Activated CD4-positive, alpha-beta T cell treated with anti-CD3 and anti-CD28 coated beads, Interleukin-2, amount 10 ng/mL, durations not matched to agents 7 days and 5 days (primary cell): ENCODE data around the gene KCNMA1. TPM values are rescaled to one million over a fixed set of nuclear protein-coding genes. Genes with fewer than 3 reads are reported as not detected.

Source experiments
- CTCF ChIA-PET: fragments of 350-600 bp; sonication (Branson Sonifier 250); formaldehyde crosslinking; loops from one replicate; lab custom pipeline; 2021; ENCODE audit warnings: antibody characterized with exemption; lab: Charles Lee
- POLR2A ChIA-PET: fragments of 350-600 bp; sonication (Branson Sonifier 250); formaldehyde crosslinking; loops from one replicate; lab custom pipeline; 2021; ENCODE audit warnings: antibody characterized with exemption; lab: Charles Lee
- DNase-seq: peaks from one replicate; pipeline ENCODE4 v3.0.0-alpha.2; 2020
- H3K27ac Mint-ChIP-seq: one replicate; pipeline ENCODE4 v1.8.0; 2021; ENCODE audit warnings: mild to moderate bottlenecking, moderate library complexity, mixed read lengths
- H3K27me3 Mint-ChIP-seq: one replicate; pipeline ENCODE4 v1.8.0; 2021; ENCODE audit warnings: mixed read lengths
- H3K36me3 Mint-ChIP-seq: one replicate; pipeline ENCODE4 v1.8.0; 2021; ENCODE audit warnings: low read depth, mixed read lengths
- H3K4me1 Mint-ChIP-seq: one replicate; pipeline ENCODE4 v1.8.0; 2021; ENCODE audit warnings: mixed read lengths
- H3K4me3 Mint-ChIP-seq: one replicate; pipeline ENCODE4 v1.8.0; 2021; ENCODE audit warnings: mild to moderate bottlenecking, moderate library complexity, mixed read lengths
- H3K9me3 Mint-ChIP-seq: one replicate; pipeline ENCODE4 v1.8.0; 2021; ENCODE audit warnings: mixed read lengths
- total RNA-seq, 2 experiments: library from RNA; stranded (reverse); gene quantifications; one replicate each; pipeline ENCODE4 v1.2.3, GENCODE V29; 2021

Gene KCNMA1
- total RNA-seq, 2 experiments from 2014 or later: not detected

DNA sequence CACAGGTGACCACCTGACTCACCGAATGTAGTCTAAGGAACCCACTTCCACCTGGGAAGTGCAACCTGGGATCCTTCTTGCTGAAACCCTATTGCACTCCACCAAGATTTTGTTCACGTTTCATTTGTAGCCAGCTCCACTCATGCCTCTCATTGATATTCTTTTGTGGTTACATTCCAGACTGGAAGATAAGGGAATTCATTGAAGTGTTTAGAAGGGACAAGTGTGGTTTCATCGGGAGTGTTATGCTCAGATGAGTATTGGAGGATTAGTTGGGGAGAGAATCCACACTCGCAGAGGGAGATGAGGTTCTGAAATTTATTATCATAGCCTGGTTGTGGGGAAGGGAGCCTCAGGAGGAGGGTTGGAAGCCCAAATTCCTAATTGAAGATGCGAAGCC, 320.4 kb downstream of the KCNMA1 start:
- CTCF ChIA-PET: no interaction called here
- DNase-seq: no peak
- no peaks in the 10 kb centered on the region for H3K4me1 Mint-ChIP-seq
- no peaks in the 10 kb centered on the region for H3K27me3 Mint-ChIP-seq
- POLR2A ChIA-PET: no interaction called here
- no peaks in the 10 kb centered on the region for H3K9me3 Mint-ChIP-seq
- no peaks in the 10 kb centered on the region for H3K36me3 Mint-ChIP-seq
- no peak overlapping the region for H3K27ac Mint-ChIP-seq
- no peak overlapping the region for H3K4me3 Mint-ChIP-seq

GRCh38 chr10:77315496-77316129, 322.0 kb downstream of the KCNMA1 start:
- POLR2A ChIA-PET: no interaction called here
- Mint-ChIP-seq H3K27ac (no peak overlapping the region), H3K4me1 (no peaks in the 10 kb centered on the region), H3K9me3 (no peaks in the 10 kb centered on the region), H3K4me3 (no peak overlapping the region), H3K27me3 (no peaks in the 10 kb centered on the region), H3K36me3 (no peaks in the 10 kb centered on the region)
- DNase-seq: no peak
- CTCF ChIA-PET: no interaction called here

DNA sequence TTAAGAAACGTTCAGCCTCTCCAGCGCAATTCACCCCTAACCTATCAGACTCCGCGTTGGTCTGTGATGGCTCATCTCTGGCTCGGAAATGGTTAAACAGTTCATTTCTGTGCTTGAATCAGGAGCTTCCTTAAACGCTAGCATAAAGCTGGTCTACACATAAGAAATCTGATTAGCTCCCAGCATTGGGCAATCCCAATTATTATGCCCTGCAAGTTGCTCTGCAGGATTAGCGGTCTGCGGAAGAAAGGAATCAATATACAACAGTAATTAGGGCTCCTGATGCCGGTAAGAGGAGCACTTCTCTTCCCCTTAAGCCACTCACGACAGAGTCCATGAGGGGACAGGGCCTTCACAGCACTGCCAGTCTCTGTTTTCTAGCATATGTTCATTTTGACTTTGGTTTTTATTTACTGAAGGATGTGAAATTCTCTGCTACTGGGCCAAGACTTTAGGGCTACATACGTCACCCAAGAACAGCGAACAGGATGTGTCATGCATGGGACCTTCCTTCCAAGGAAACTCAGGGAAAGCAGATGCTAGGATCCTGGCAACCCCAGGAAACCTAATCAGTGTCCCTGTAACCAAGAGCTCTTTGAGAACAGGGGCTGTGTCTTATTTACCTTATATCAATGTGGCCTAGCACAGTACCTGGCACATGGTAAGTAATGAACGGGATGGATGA, 324.4 kb downstream of the KCNMA1 start:
- CTCF ChIA-PET: no interaction called here
- Mint-ChIP-seq H3K36me3 (no peaks in the 10 kb centered on the region), H3K9me3 (no peaks in the 10 kb centered on the region), H3K4me3 (no peak overlapping the region), H3K4me1 (no peaks in the 10 kb centered on the region), H3K27ac (no peak overlapping the region), H3K27me3 (no peaks in the 10 kb centered on the region)
- no peak for DNase-seq
- POLR2A ChIA-PET: no interaction called here

DNA sequence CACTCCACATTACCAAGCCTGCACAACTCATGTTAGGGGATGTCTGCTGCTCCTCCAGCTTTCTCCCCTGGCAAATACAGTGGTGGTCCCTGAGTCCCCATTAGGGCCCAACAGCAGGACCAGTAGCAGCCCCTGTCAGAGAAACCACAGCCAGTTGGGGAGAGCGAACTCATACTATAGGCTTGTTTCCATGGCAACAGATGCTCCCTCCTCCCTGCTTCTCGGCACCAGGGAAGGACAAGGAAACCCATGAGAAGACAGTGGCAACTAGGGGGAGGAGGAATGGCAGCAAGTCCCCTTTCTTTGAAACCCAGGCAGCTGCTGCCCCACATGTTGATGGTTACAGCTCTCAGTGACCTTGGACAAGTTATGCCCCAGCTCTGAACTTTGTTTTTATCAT, 326.4 kb downstream of the KCNMA1 start:
- ChIA-PET POLR2A (no interaction called here), CTCF (no interaction called here)
- Mint-ChIP-seq H3K36me3 (no peaks in the 10 kb centered on the region), H3K4me1 (no peaks in the 10 kb centered on the region), H3K27me3 (no peaks in the 10 kb centered on the region), H3K9me3 (no peaks in the 10 kb centered on the region), H3K27ac (no peak overlapping the region), H3K4me3 (no peak overlapping the region)
- no peak for DNase-seq

DNA sequence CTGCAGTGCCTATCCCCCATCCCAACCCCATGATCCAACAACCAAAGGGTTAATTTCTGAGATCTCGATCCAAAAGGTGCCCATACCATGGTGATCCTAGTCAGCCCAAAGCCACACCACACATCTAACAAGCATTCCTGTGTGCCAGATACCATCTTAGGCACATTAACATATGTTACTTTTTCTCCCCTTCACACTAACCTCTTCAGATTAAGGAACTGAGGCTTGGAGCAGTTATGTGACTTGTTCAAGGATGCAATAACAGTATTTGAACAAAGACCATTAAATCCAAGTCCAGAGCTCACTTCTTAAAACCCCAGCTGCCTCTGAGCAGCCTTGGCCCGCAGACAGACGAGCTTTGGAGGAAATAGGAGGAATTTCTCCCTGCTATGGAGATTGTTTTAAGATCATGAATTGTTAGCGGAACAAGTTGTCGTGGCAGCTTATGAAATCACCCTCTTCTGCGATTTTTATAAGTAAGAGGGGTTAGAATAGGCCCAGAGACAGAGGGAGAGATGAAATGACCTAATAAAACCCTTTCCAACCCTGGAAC, 327.2 kb downstream of the KCNMA1 start:
- CTCF ChIA-PET: no interaction called here
- Mint-ChIP-seq H3K36me3 (no peaks in the 10 kb centered on the region), H3K4me1 (no peaks in the 10 kb centered on the region), H3K9me3 (no peaks in the 10 kb centered on the region), H3K27me3 (no peaks in the 10 kb centered on the region), H3K27ac (no peak overlapping the region), H3K4me3 (no peak overlapping the region)
- DNase-seq: no peak
- POLR2A ChIA-PET: no interaction called here

DNA sequence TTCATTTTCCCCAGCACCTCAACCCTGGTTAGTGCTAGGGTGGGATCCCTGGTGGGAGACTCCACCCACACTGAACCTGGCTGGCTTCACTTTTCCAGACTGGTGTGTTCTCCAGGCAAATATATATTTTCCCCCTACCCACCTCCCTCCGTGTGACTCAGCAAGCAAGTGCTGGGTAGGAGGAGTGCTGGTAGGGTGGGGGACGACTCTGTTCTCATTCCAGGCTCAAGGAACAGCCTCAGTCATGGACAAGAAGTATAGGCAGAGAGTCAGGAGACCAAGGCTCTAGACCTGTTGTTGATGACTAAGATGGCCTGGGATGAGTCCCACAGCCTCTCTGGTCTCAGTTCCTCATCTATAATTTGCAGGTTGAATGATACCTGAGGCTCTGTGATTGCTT, 328.1 kb downstream of the KCNMA1 start:
- CTCF ChIA-PET: no interaction called here
- no peak for DNase-seq
- Mint-ChIP-seq H3K4me1 (no peaks in the 10 kb centered on the region), H3K27ac (no peak overlapping the region), H3K36me3 (no peaks in the 10 kb centered on the region), H3K27me3 (no peaks in the 10 kb centered on the region), H3K4me3 (no peak overlapping the region), H3K9me3 (no peaks in the 10 kb centered on the region)
- POLR2A ChIA-PET: no interaction called here

GRCh38 chr10:77309092-77309491, 328.5 kb downstream of the KCNMA1 start:
- Mint-ChIP-seq H3K4me3 (no peak overlapping the region), H3K9me3 (no peaks in the 10 kb centered on the region), H3K27me3 (no peaks in the 10 kb centered on the region), H3K36me3 (no peaks in the 10 kb centered on the region), H3K4me1 (no peaks in the 10 kb centered on the region), H3K27ac (no peak overlapping the region)
- DNase-seq: no peak
- CTCF ChIA-PET: no interaction called here
- POLR2A ChIA-PET: no interaction called here

GRCh38 chr10:77308084-77308732, 329.4 kb downstream of the KCNMA1 start:
- ChIA-PET POLR2A (no interaction called here), CTCF (no interaction called here)
- Mint-ChIP-seq H3K27me3 (peaks cover 2% of the 10 kb centered on the region), H3K4me1 (no peaks in the 10 kb centered on the region), H3K36me3 (no peaks in the 10 kb centered on the region), H3K9me3 (peaks cover 3% of the 10 kb centered on the region), H3K27ac (no peak overlapping the region), H3K4me3 (no peak overlapping the region)
- no peak for DNase-seq

DNA sequence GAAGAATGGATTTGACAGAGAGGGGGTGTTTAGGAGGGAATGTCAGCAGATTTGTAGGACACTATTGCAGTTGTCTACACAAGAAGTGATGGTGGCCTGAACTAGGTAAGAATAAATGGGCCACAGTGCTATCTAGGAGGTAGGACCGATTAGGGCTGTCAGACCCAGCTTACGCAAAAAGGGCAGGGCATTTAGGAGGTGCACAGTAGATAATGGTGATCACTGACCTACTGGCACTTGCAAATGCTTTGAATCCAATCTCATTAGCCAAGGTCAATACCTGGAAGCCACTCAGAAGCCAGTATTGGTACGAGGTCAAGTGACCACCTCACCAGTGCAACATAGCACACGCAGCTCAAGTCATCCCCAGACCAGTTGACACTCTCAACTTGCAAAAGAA, 330.9 kb downstream of the KCNMA1 start:
- H3K4me3 Mint-ChIP-seq: no peak overlapping the region
- H3K9me3 Mint-ChIP-seq: peaks cover 11% of the 10 kb centered on the region
- H3K27me3 Mint-ChIP-seq: peaks cover 2% of the 10 kb centered on the region
- H3K27ac Mint-ChIP-seq: no peak overlapping the region
- no peaks in the 10 kb centered on the region for H3K4me1 Mint-ChIP-seq
- CTCF ChIA-PET: no interaction called here
- H3K36me3 Mint-ChIP-seq: no peaks in the 10 kb centered on the region
- POLR2A ChIA-PET: no interaction called here
- DNase-seq: no peak

DNA sequence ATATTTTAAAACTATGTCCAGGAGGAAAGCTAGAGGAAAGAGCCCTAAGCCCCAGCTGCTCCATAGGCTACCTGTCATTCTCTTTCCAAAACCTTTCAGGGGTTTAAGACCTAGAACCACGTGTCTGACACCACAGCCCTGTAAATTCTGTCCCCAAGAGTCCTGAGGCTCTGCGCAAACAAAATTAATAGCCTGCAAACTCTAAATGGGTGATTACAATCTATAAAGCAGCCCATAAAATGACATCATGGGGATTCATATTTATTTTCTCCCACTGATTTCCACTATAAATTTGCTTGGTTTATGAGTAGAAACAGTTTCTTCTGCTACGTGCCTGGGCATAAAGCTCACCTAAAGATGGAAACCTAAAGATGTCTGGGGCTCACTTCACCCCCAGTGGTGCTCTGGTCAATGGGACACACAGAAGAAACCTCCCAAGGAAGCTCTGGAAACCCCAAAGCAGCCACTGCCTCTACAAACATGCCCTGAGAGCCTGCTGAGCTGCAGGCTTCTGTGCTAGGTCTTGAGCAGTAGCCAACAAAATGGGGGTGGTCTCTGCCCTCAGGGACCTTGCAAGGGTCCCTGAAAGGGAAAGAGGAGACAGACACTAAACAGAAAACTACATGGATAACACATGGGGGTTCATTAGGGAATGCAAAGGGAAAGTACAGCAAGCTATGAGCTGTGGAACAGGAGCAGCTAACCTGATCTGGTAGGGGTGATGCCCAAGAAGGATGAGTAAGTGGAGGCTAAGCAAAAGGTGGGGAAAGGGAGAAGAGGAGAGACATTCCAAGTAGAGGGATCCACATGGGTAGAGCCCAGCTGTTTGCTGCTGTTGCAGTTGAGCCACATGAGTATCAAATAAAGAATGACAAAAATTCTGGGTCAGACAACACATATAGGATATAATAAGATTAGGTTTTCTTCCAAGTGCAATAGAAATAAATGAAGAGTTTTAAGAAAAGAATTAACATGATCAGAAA, 331.7 kb downstream of the KCNMA1 start:
- peaks cover 2% of the 10 kb centered on the region for H3K27me3 Mint-ChIP-seq
- no peaks in the 10 kb centered on the region for H3K4me1 Mint-ChIP-seq
- no peak for DNase-seq
- H3K4me3 Mint-ChIP-seq: no peak overlapping the region
- H3K9me3 Mint-ChIP-seq: peaks cover 11% of the 10 kb centered on the region
- ChIA-PET CTCF (interaction anchor here (0.6 kb wide), 1 partner anchor 36 kb away, joined by 3 read pairs; no protein-coding TSS in a partner anchor), POLR2A (no interaction called here)
- no peaks in the 10 kb centered on the region for H3K36me3 Mint-ChIP-seq
- no peak overlapping the region for H3K27ac Mint-ChIP-seq

DNA sequence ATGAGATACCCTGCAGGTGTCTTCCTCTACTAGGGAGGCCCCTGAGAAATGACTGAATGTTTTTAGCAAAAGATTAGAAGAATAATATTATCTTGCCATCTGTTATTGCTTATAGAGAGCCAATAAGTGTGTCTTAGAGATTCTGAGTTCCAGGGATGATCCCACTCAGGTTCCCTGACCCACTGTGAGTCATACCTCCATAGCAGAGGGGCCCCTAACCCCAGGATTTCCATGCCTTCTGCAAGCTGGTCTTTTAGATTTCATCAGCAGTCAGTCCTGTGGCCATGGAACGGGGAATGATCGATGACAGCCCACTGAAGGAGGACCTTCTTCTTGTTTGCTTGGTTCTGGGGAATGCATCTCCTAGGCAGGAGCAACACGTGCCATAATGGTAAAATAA, 333.4 kb downstream of the KCNMA1 start:
- POLR2A ChIA-PET: no interaction called here
- Mint-ChIP-seq H3K36me3 (no peaks in the 10 kb centered on the region), H3K4me3 (no peak overlapping the region), H3K9me3 (peaks cover 11% of the 10 kb centered on the region), H3K4me1 (no peaks in the 10 kb centered on the region), H3K27ac (no peak overlapping the region), H3K27me3 (peaks cover 2% of the 10 kb centered on the region)
- CTCF ChIA-PET: no interaction called here
- no peak for DNase-seq

GRCh38 chr10:77301305-77301730, 336.3 kb downstream of the KCNMA1 start:
- H3K27ac Mint-ChIP-seq: no peak overlapping the region
- ChIA-PET CTCF (interaction anchor here (1.0 kb wide), 1 partner anchor 17 kb away, joined by 3 read pairs; no protein-coding TSS in a partner anchor), POLR2A (no interaction called here)

More at GRCh38 chr10:77301305-77301730, 336.3 kb downstream of the KCNMA1 start:
- no peak for DNase-seq
- H3K27me3 Mint-ChIP-seq: peaks cover 2% of the 10 kb centered on the region
- no peak overlapping the region for H3K4me3 Mint-ChIP-seq
- peaks cover 11% of the 10 kb centered on the region for H3K9me3 Mint-ChIP-seq
- no peaks in the 10 kb centered on the region for H3K4me1 Mint-ChIP-seq
- no peaks in the 10 kb centered on the region for H3K36me3 Mint-ChIP-seq
